ENCODE measurements around the gene CHRM2.

Gene CHRM2

DNA sequence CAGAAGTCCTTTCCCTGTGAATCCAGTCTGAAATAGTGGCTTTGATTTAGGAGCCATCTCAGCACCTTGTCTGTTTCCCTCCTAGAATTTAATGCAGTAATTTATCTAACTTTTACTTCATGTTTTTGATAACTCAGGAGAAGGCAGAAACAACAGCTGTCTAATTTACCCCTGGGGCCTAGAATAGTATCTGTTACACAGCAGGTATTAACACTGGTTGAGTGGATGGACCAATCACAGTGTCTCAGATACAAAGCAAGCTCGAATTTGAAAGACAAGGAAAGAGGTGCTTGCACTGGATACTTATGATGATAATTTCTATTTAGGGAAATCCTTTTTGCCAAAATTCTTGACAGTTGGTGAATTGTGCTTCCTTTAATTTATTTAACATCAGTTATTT, 23.4 kb downstream of the CHRM2 start:
- TF ChIP-seq, protein P1, sequence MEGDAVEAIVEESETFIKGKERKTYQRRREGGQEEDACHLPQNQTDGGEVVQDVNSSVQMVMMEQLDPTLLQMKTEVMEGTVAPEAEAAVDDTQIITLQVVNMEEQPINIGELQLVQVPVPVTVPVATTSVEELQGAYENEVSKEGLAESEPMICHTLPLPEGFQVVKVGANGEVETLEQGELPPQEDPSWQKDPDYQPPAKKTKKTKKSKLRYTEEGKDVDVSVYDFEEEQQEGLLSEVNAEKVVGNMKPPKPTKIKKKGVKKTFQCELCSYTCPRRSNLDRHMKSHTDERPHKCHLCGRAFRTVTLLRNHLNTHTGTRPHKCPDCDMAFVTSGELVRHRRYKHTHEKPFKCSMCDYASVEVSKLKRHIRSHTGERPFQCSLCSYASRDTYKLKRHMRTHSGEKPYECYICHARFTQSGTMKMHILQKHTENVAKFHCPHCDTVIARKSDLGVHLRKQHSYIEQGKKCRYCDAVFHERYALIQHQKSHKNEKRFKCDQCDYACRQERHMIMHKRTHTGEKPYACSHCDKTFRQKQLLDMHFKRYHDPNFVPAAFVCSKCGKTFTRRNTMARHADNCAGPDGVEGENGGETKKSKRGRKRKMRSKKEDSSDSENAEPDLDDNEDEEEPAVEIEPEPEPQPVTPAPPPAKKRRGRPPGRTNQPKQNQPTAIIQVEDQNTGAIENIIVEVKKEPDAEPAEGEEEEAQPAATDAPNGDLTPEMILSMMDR (IDR thresholded peaks at IDR 0.05; ENCODE audit: insufficient read depth, low read length) = no peak
- TF ChIP-seq SPI1 (IDR thresholded peaks at IDR 0.05; ENCODE audit: borderline replicate concordance, low read depth) = no peak
- DNase-seq (ENCODE audit: low read depth in 1 of 2, low spot score in 1 of 2) = no peak
- Histone ChIP-seq H3K4me3 (replicated peaks; ENCODE audit: insufficient read depth, low read length) (no peak overlapping the region), H3K27ac (replicated peaks) (no peak overlapping the region), H3K27me3 (ENCODE audit: insufficient read depth, poor library complexity, severe bottlenecking) (no peaks in the 10 kb centered on the region)

DNA sequence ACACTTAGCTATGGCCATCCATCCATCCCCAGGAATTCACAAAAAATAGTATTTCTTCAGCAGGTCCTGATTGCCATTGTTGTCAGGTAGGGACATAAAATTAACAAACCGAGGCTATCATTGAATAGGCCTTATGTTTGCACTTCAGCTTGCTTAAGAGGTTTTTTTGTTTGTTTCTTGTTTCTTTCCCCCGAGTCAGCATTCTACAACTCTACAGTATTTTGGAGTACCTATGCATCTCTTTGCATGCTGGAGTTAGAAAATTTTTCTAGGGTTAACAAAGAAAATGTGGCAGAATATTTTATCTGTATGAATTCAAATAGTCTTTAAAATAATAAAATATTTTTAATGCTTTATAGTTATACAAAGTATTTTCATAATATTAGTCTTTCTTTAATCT, 26.3 kb downstream of the CHRM2 start:
- H3K4me3 ChIP-seq (replicated peaks; ENCODE audit: insufficient read depth, low read length) = no peak overlapping the region
- no peaks in the 10 kb centered on the region for H3K27me3 ChIP-seq (ENCODE audit: insufficient read depth, poor library complexity, severe bottlenecking)
- no peak for DNase-seq (ENCODE audit: low read depth in 1 of 2, low spot score in 1 of 2)
- H3K27ac ChIP-seq (replicated peaks) = no peak overlapping the region
- TF ChIP-seq SPI1 (IDR thresholded peaks at IDR 0.05; ENCODE audit: borderline replicate concordance, low read depth) = no peak
- TF ChIP-seq, protein P1 (IDR thresholded peaks at IDR 0.05; ENCODE audit: insufficient read depth, low read length) = no peak
- TF ChIP-seq GABPA (IDR thresholded peaks at IDR 0.05; ENCODE audit: low read depth) = no peak
- TF ChIP-seq POLR2AphosphoS5 (IDR thresholded peaks at IDR 0.05; ENCODE audit: low read depth) = no peak
- TF ChIP-seq, protein P2, sequence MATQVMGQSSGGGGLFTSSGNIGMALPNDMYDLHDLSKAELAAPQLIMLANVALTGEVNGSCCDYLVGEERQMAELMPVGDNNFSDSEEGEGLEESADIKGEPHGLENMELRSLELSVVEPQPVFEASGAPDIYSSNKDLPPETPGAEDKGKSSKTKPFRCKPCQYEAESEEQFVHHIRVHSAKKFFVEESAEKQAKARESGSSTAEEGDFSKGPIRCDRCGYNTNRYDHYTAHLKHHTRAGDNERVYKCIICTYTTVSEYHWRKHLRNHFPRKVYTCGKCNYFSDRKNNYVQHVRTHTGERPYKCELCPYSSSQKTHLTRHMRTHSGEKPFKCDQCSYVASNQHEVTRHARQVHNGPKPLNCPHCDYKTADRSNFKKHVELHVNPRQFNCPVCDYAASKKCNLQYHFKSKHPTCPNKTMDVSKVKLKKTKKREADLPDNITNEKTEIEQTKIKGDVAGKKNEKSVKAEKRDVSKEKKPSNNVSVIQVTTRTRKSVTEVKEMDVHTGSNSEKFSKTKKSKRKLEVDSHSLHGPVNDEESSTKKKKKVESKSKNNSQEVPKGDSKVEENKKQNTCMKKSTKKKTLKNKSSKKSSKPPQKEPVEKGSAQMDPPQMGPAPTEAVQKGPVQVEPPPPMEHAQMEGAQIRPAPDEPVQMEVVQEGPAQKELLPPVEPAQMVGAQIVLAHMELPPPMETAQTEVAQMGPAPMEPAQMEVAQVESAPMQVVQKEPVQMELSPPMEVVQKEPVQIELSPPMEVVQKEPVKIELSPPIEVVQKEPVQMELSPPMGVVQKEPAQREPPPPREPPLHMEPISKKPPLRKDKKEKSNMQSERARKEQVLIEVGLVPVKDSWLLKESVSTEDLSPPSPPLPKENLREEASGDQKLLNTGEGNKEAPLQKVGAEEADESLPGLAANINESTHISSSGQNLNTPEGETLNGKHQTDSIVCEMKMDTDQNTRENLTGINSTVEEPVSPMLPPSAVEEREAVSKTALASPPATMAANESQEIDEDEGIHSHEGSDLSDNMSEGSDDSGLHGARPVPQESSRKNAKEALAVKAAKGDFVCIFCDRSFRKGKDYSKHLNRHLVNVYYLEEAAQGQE (IDR thresholded peaks at IDR 0.05; ENCODE audit: insufficient replicate concordance, low read depth) = no peak

DNA sequence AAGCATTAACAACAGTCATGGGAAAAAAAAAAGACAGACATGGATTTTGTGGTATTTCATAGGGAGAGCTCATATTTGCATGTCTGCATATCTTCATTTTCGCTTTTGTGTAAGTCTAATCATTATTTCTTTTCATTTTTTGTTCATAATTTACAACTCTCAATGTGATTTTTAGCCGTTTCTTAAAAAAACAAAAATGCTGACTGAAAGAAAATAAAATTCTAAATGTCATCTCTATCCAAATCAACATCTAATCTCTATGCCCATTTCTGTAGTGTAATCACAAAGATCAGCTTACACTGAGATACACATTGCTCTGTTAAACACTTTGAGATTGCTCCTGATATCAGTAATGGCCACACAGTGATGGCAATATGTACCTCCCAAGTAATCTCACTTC, 29.2 kb downstream of the CHRM2 start:
- no peak overlapping the region for H3K4me3 ChIP-seq (replicated peaks; ENCODE audit: insufficient read depth, low read length)
- H3K27ac ChIP-seq (replicated peaks) = no peak overlapping the region
- no peak for DNase-seq (ENCODE audit: low read depth in 1 of 2, low spot score in 1 of 2)
- TF ChIP-seq GABPA (IDR thresholded peaks at IDR 0.05; ENCODE audit: low read depth) = no peak
- TF ChIP-seq SPI1 (IDR thresholded peaks at IDR 0.05; ENCODE audit: borderline replicate concordance, low read depth) = no peak
- TF ChIP-seq, protein P1 (IDR thresholded peaks at IDR 0.05; ENCODE audit: insufficient read depth, low read length) = no peak
- no peak for TF ChIP-seq POLR2AphosphoS5 (IDR thresholded peaks at IDR 0.05; ENCODE audit: low read depth)
- TF ChIP-seq, protein P2 (IDR thresholded peaks at IDR 0.05; ENCODE audit: insufficient replicate concordance, low read depth) = no peak
- H3K27me3 ChIP-seq (ENCODE audit: insufficient read depth, poor library complexity, severe bottlenecking) = no peaks in the 10 kb centered on the region

DNA sequence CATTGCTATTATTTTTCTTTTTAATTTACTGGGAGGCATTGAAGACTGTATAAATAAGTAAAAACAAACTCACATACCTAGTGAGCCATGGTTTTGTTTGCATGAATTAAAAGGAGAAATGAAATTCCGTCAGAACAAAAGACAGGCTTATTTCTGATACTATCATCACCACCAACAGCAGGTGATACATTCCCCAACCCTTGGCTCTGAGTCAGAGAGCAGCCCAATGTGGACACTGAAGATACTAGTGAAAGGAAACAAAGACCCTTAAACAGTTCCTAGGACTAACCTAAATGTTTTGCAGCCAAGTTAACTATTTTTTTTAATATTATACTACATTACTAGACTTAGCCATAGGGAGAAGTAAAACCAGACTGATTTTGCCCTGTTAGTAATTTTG, 31.6 kb downstream of the CHRM2 start:
- Histone ChIP-seq H3K4me3 (replicated peaks; ENCODE audit: insufficient read depth, low read length) (no peak overlapping the region), H3K27me3 (ENCODE audit: insufficient read depth, poor library complexity, severe bottlenecking) (no peaks in the 10 kb centered on the region), H3K27ac (replicated peaks) (no peak overlapping the region)
- no peak for DNase-seq (ENCODE audit: low read depth in 1 of 2, low spot score in 1 of 2)
- no peak for TF ChIP-seq SPI1 (IDR thresholded peaks at IDR 0.05; ENCODE audit: borderline replicate concordance, low read depth)
- TF ChIP-seq, protein P2 (IDR thresholded peaks at IDR 0.05; ENCODE audit: insufficient replicate concordance, low read depth) = no peak
- TF ChIP-seq, protein P1 (IDR thresholded peaks at IDR 0.05; ENCODE audit: insufficient read depth, low read length) = no peak
- no peak for TF ChIP-seq GABPA (IDR thresholded peaks at IDR 0.05; ENCODE audit: low read depth)
- TF ChIP-seq POLR2AphosphoS5 (IDR thresholded peaks at IDR 0.05; ENCODE audit: low read depth) = no peak

Measured in HL-60 (cell line).